HepG2 (cell line): Measurements from ENCODE around the gene MSH3. TPM values are rescaled to one million over a fixed set of nuclear protein-coding genes. Genes with fewer than 3 reads are reported as not detected.
"Not testable (repeated sequence)": the region's sequence is repeated elsewhere in the genome, so short reads cannot be mapped to it uniquely, and the experiment has no call there.

ENCODE experiments used
- ATAC-seq: fragments of 200-7000 bp; cut with Tn5 transposase; 3 replicates; pipeline ENCODE4 v1.9.1; 2020; ENCODE audit warnings: mild to moderate bottlenecking, moderate library complexity
- BruUV-seq: library from RNA; stranded (reverse); fragments of 400-500 nt; replicated peaks from 2 replicates; lab custom pipeline; 2021; lab: Mats Ljungman, UMichigan
- CTCF ChIA-PET: fragments of 300-600 bp; formaldehyde crosslinking; extraction: SDS; loops from one replicate; lab custom pipeline; 2021; ENCODE audit warnings: low total read pairs, inconsistent platforms, low intra/inter-chr PET ratio; lab: Yijun Ruan, JAX
- POLR2A ChIA-PET: fragments of 350-600 bp; sonication (Branson Sonifier 250); formaldehyde crosslinking; loops from one replicate; lab custom pipeline; 2020; ENCODE audit warnings: antibody characterized with exemption, inconsistent platforms; lab: Yijun Ruan, JAX
- DNase-seq: peaks from one replicate; pipeline ENCODE4 v3.0.0-alpha.2; 2015; ENCODE audit warnings: low spot score
- FAIRE-seq: peaks from 3 replicates; lab custom pipeline; 2011; peaks lifted over from hg19 to GRCh38; lab: Jason Lieb, UNC
- H2AFZ ChIP-seq: one replicate; pipeline ENCODE4 v1.6.1; 2011; ENCODE audit warnings: low read length, inconsistent platforms
- H3K27ac ChIP-seq: fragments of 300-600 bp; 3 replicates; pipeline ENCODE4 v1.8.0; 2011; ENCODE audit warnings: mixed run types, mild to moderate bottlenecking, mixed read lengths, low read length, inconsistent platforms; ENCODE audit not compliant: insufficient read depth; ENCODE audit errors: extremely low read length
- H3K27me3 ChIP-seq, 2 experiments: fragments of 200-600 bp in 1 of 2; 2 replicates in 1 of 2; 3 replicates in 1 of 2; pipeline versions ENCODE4 v1.6.0 to v1.8.0; 2011; ENCODE audit warnings: low read length in 2 of 2, mild to moderate bottlenecking in 2 of 2, moderate library complexity in 2 of 2, inconsistent platforms in 1 of 2; ENCODE audit not compliant: insufficient read depth in 2 of 2, control insufficient read depth in 1 of 2
- H3K36me3 ChIP-seq, 2 experiments: fragments of 200-600 bp in 1 of 2; replicated peaks in 1 of 2; 2 replicates in 1 of 2; 3 replicates in 1 of 2; pipeline versions ENCODE4 v1.5.1 to v1.8.0; 2011; ENCODE audit warnings: low read length in 2 of 2, inconsistent platforms in 1 of 2; ENCODE audit not compliant: insufficient read depth in 2 of 2, control insufficient read depth in 1 of 2
- H3K4me1 ChIP-seq: 2 replicates; pipeline ENCODE4 v1.5.1; 2012; ENCODE audit warnings: low read length, inconsistent platforms; ENCODE audit not compliant: insufficient read depth
- H3K4me2 ChIP-seq: 2 replicates; pipeline ENCODE4 v1.6.0; 2011; ENCODE audit warnings: low read depth, low read length, inconsistent platforms
- H3K4me3 ChIP-seq, 3 experiments: fragments of 200-600 bp in 1 of 3; sonication (generic), shearing (Covaris generic) in 1 of 3; replicated peaks in 1 of 3; 2 replicates each; pipeline ENCODE4 v1.5.1; 2011 to 2016; ENCODE audit warnings: low read length in 3 of 3, inconsistent platforms in 2 of 3, low read depth in 2 of 3, mild to moderate bottlenecking in 2 of 3, control low read depth in 1 of 3, mixed read lengths in 1 of 3; ENCODE audit not compliant: insufficient read depth in 1 of 3
- H3K79me2 ChIP-seq: one replicate; pipeline ENCODE4 v1.6.1; 2011; ENCODE audit warnings: low read length, inconsistent platforms; ENCODE audit not compliant: insufficient read depth
- H3K9ac ChIP-seq: 2 replicates; pipeline ENCODE4 v1.6.0; 2011; ENCODE audit warnings: mild to moderate bottlenecking, low read depth, low read length, inconsistent platforms; ENCODE audit not compliant: insufficient read depth
- H3K9me3 ChIP-seq: 2 replicates; pipeline ENCODE4 v1.5.1; 2012; ENCODE audit warnings: mild to moderate bottlenecking, low read length
- H4K20me1 ChIP-seq: 2 replicates; pipeline ENCODE4 v1.6.0; 2011; ENCODE audit warnings: inconsistent platforms, mild to moderate bottlenecking, low read length, moderate library complexity; ENCODE audit not compliant: insufficient read depth
- GATAD2A ChIP-seq: IDR thresholded peaks from 2 replicates; pipeline ENCODE4 v1.6.1; 2016
- HDAC1 ChIP-seq: sonication (generic); formaldehyde crosslinking; IDR thresholded peaks from 2 replicates; pipeline ENCODE4 v1.5.1; 2020; ENCODE audit warnings: mild to moderate bottlenecking, missing genetic modification reagents
- NR2C2 ChIP-seq: sonication (generic); formaldehyde crosslinking; IDR thresholded peaks from 2 replicates; pipeline ENCODE4 v1.4.0; 2020; ENCODE audit warnings: missing genetic modification reagents, mild to moderate bottlenecking, moderate library complexity, borderline replicate concordance
- RARA ChIP-seq: IDR thresholded peaks from 2 replicates; pipeline ENCODE4 v1.6.1; 2016; ENCODE audit warnings: missing genetic modification reagents, missing compliant biosample characterization
- RARG ChIP-seq: sonication (generic); formaldehyde crosslinking; IDR thresholded peaks from 2 replicates; pipeline ENCODE4 v1.4.0; 2020; ENCODE audit warnings: low read depth, mild to moderate bottlenecking, missing genetic modification reagents
- TEAD3 ChIP-seq: optimal IDR thresholded peaks from 2 replicates; pipeline ENCODE3; 2016; ENCODE audit warnings: borderline replicate concordance
- ZBTB39 ChIP-seq: sonication (generic); formaldehyde crosslinking; IDR thresholded peaks from 2 replicates; pipeline ENCODE4 v1.5.0; 2020; ENCODE audit warnings: missing genetic modification reagents
- ZNF263 ChIP-seq: sonication (generic); formaldehyde crosslinking; IDR thresholded peaks from 2 replicates; pipeline ENCODE4 v1.4.0; 2020; ENCODE audit warnings: missing genetic modification reagents
- ZNF343 ChIP-seq: sonication (generic); formaldehyde crosslinking; IDR thresholded peaks from 2 replicates; pipeline ENCODE4 v1.4.0; 2020; ENCODE audit warnings: mild to moderate bottlenecking, missing genetic modification reagents
- ZSCAN12 ChIP-seq: sonication (generic); formaldehyde crosslinking; IDR thresholded peaks from 2 replicates; pipeline ENCODE4 v1.9.0; 2021; ENCODE audit warnings: mild to moderate bottlenecking, missing genetic modification reagents
- ZSCAN21 ChIP-seq: sonication (generic); formaldehyde crosslinking; IDR thresholded peaks from 2 replicates; pipeline ENCODE4 v1.8.0; 2022; ENCODE audit warnings: mild to moderate bottlenecking, missing genetic modification reagents, moderate library complexity, borderline replicate concordance
- ZSCAN9 ChIP-seq: IDR thresholded peaks from 2 replicates; pipeline ENCODE4 v1.6.1; 2016; ENCODE audit warnings: borderline replicate concordance
- WGBS: methylation state at CpG from one replicate; pipeline ENCODE4 v1.1.6; 2017; ENCODE audit warnings: low lambda C conversion rate; 5-methylcytosine and 5-hydroxymethylcytosine counted together
- in situ Hi-C: cut with HindIII; loops from 2 replicates; pipeline ENCODE4 v1.10.0; 2017; ENCODE audit warnings: low pct_unique_long_range_greater_than_20kb; ENCODE audit not compliant: extremely low pct_ligation_motif_present
- intact Hi-C: fragments of 100-400 bp; cut with micrococcal nuclease; formaldehyde crosslinking; loops from one replicate; pipeline ENCODE4 v1.10.0; 2022; ENCODE audit not compliant: unreplicated experiment
- polyA plus RNA-seq, 8 experiments: library from polyadenylated mRNA; depleted of rRNA in 3 of 8; stranded (reverse) in 7 of 8; unstranded in 1 of 8; fragments of >200 nt; fragmentation: Illumina TruSeq in 4 of 8; extraction: Trizol in 4 of 8; gene quantifications; 2 replicates each; pipeline versions ENCODE4 v1.2.1 to v1.2.3, GENCODE V29; 2011 to 2016; ENCODE audit warnings: low read depth in 4 of 8, missing spikeins in 1 of 8, mixed read lengths in 1 of 8; ENCODE audit not compliant: insufficient read depth in 1 of 8
- total RNA-seq, 5 experiments: library from RNA; depleted of rRNA; stranded (reverse); fragments of >200 nt; fragmentation: Illumina TruSeq; extraction: Trizol; gene quantifications; 2 replicates each; pipeline ENCODE4 v1.2.3, GENCODE V29; 2016; ENCODE audit warnings: low read depth in 1 of 5
- TF ChIP-seq, protein P1 (sequence below): sonication (generic); formaldehyde crosslinking; IDR thresholded peaks from 2 replicates; pipeline ENCODE4 v1.8.0; 2022; ENCODE audit warnings: mild to moderate bottlenecking, missing genetic modification reagents, borderline replicate concordance
- TF ChIP-seq, protein P2 (sequence below): sonication (generic); formaldehyde crosslinking; IDR thresholded peaks from 2 replicates; pipeline ENCODE4 v1.8.0; 2022; ENCODE audit warnings: missing genetic modification reagents, mild to moderate bottlenecking, inconsistent platforms, borderline replicate concordance

Gene MSH3
- total and polyA plus RNA-seq, 2 of the 13 experiments (the other 11 are each of a cell fraction or from before 2014, with no cell fraction given): 4.0 to 16.4 TPM

- H3K4me1 ChIP-seq: peaks cover 41% of the 10 kb centered on the region
- H3K9me3 ChIP-seq, DNase-seq, ATAC-seq, H4K20me1 ChIP-seq, H3K36me3 ChIP-seq, H2AFZ ChIP-seq, H3K4me2 ChIP-seq, FAIRE-seq, BruUV-seq, H3K4me3 ChIP-seq, in situ Hi-C loops, H3K27me3 ChIP-seq, H3K9ac ChIP-seq, intact Hi-C loops, POLR2A ChIA-PET, CTCF ChIA-PET, H3K79me2 ChIP-seq: not testable (repeated sequence)
- peak; percentile 88 for TF ChIP-seq ZNF263
- peak; percentile 100 for TF ChIP-seq ZSCAN21
- peak; percentile 31; the same call in 1 of the 2 replicates for TF ChIP-seq RARA
- peak; percentile 25; the same call in 1 of the 2 replicates for TF ChIP-seq GATAD2A
- peak; percentile 83; the same call in 1 of the 2 replicates for TF ChIP-seq ZSCAN9
- peak; percentile 61; the same call in 1 of the 2 replicates for TF ChIP-seq ZBTB39 (CRISPR knock-in tag)
- 79% methylated on average over 3 of the region's 3 CpGs for WGBS
- peak overlapping the region; percentile 11 for H3K27ac ChIP-seq
These were observed 228.9 kb downstream of the MSH3 start for GRCh38 chr5:80883390-80883789.

- Histone ChIP-seq H3K4me3 (no peak overlapping the region), H3K9ac (no peak overlapping the region), H3K79me2 (no peaks in the 10 kb centered on the region), H3K4me2 (no peak overlapping the region), H3K9me3 (no peaks in the 10 kb centered on the region), H3K27me3 (no peaks in the 10 kb centered on the region), H3K4me1 (peaks cover 41% of the 10 kb centered on the region), H3K36me3 (no peaks in the 10 kb centered on the region), H4K20me1 (no peaks in the 10 kb centered on the region), H3K27ac (no peak overlapping the region), H2AFZ (no peak overlapping the region)
- 98% methylated on average over 3 of the region's 3 CpGs for WGBS
- in situ Hi-C loops (no loop called here), intact Hi-C loops (no loop called here)
- no peak for DNase-seq
- no TSS peak for BruUV-seq
- ChIA-PET CTCF (no interaction called here), POLR2A (no interaction called here)
- peak; percentile 62 for ATAC-seq
- FAIRE-seq: no peak
- TF ChIP-seq HDAC1 (CRISPR knock-in tag) (no peak), RARG (CRISPR knock-in tag) (no peak), ZSCAN12 (no peak), TEAD3 (CRISPR knock-in tag) (no peak), NR2C2 (no peak), ZNF343 (CRISPR knock-in tag) (no peak)
- TF ChIP-seq, protein P1, sequence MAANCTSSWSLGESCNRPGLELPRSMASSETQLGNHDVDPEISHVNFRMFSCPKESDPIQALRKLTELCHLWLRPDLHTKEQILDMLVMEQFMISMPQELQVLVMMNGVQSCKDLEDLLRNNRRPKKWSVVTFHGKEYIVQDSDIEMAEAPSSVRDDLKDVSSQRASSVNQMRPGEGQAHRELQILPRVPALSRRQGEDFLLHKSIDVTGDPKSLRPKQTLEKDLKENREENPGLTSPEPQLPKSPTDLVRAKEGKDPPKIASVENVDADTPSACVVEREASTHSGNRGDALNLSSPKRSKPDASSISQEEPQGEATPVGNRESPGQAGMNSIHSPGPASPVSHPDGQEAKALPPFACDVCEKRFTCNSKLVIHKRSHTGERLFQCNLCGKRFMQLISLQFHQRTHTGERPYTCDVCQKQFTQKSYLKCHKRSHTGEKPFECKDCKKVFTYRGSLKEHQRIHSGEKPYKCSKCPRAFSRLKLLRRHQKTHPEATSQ: no peak
- TF ChIP-seq, protein P2, sequence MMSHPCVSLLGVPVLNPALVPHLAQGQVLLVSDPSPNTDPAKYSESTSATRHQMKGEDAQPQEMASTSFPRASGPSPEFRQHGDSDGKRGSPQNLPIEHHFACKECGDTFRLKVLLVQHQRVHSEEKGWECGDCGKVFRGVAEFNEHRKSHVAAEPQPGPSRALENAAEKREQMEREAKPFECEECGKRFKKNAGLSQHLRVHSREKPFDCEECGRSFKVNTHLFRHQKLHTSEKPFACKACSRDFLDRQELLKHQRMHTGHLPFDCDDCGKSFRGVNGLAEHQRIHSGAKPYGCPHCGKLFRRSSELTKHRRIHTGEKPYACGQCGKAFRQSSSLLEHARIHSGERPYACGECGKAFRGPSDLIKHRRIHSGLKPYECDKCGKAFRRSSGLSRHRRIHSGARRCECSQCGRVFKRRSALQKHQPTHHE (CRISPR knock-in tag): no peak
These were observed 229.8 kb downstream of the MSH3 start for GRCh38 chr5:80884086-80884813.
